Suprapubic skin (tissue), 4 donors: ENCODE measurements around the gene CLEC18B.
"Not testable (repeated sequence)": the region's sequence is repeated elsewhere in the genome, so short reads cannot be mapped to it uniquely, and the experiment has no call there.

ENCODE experiments used
- CTCF ChIP-seq, 2 donors: fragments of 200-600 bp in 1 of 2; fragments of 450-650 bp in 1 of 2; sonication (generic) in 1 of 2; IDR thresholded peaks; one replicate each; pipeline ENCODE4 v1.5.1; 2016 to 2019; ENCODE audit warnings: antibody characterized with exemption in 2 of 2, mild to moderate bottlenecking in 1 of 2, moderate library complexity in 1 of 2
- EP300 ChIP-seq: sonication (generic); formaldehyde crosslinking; IDR thresholded peaks from one replicate; pipeline ENCODE4 v1.6.1; 2017; ENCODE audit warnings: antibody characterized with exemption
- POLR2A ChIP-seq, 2 donors: fragments of 450-650 bp; IDR thresholded peaks; one replicate each; pipeline ENCODE4 v1.6.1; 2017; ENCODE audit warnings: antibody characterized with exemption in 2 of 2, mild to moderate bottlenecking in 2 of 2, moderate library complexity in 2 of 2
- POLR2AphosphoS5 ChIP-seq, 3 donors: sonication (generic); formaldehyde crosslinking; IDR thresholded peaks; one replicate each; pipeline ENCODE4 v1.6.1; 2017; ENCODE audit warnings: antibody characterized with exemption in 3 of 3

- not testable (repeated sequence) for TF ChIP-seq CTCF (IDR thresholded peaks at IDR 0.05); EP300; POLR2A (IDR thresholded peaks at IDR 0.05); POLR2AphosphoS5 (IDR thresholded peaks at IDR 0.05)
Measured at GRCh38 chr16:74367469-74368001, 53.7 kb downstream of the CLEC18B start.
